GM12878 (cell line): ENCODE measurements around the gene ANK2. TPM values are rescaled to one million over a fixed set of nuclear protein-coding genes. Genes with fewer than 3 reads are reported as not detected.

ENCODE experiments used
- E2F4 ChIP-seq: IDR thresholded peaks from 2 replicates; pipeline ENCODE4 v1.6.1; 2012; ENCODE audit warnings: low read depth, low read length, improper control_type of control experiment
- E2F8 ChIP-seq: fragments of 450-650 bp; IDR thresholded peaks from 2 replicates; pipeline ENCODE4 v1.6.1; 2018; ENCODE audit warnings: mild to moderate bottlenecking, low read depth, moderate library complexity; ENCODE audit not compliant: partially characterized antibody
- IRF4 ChIP-seq: IDR thresholded peaks from 2 replicates; pipeline ENCODE4 v1.6.1; 2011; ENCODE audit warnings: low read depth, low read length
- MXI1 ChIP-seq: fragments of 150-350 bp; IDR thresholded peaks from 2 replicates; pipeline ENCODE4 v1.6.1; 2011; ENCODE audit warnings: low read depth, mild to moderate bottlenecking, inconsistent platforms, low read length, improper control_type of control experiment
- STAT3 ChIP-seq: IDR thresholded peaks from 2 replicates; pipeline ENCODE4 v1.6.1; 2011; ENCODE audit warnings: low read depth, low read length, improper control_type of control experiment
- ZBTB33 ChIP-seq: fragments of 450-650 bp; IDR thresholded peaks from 2 replicates; pipeline ENCODE4 v1.6.1; 2017; ENCODE audit warnings: mild to moderate bottlenecking
- polyA plus RNA-seq, 11 experiments: library from polyadenylated mRNA; depleted of rRNA in 4 of 11; unstranded in 6 of 11; stranded (reverse) in 5 of 11; fragments of >200 nt; fragmentation: Nextera tagmentation in 4 of 11; fragmentation: Illumina TruSeq in 1 of 11; extraction: Ambion mirVana in 4 of 11; extraction: Trizol in 1 of 11; gene quantifications; 1 replicate in 1 of 11; 2 replicates in 10 of 11; pipeline versions ENCODE4 v1.2.1 to v1.2.3, GENCODE V29; 2011 to 2016; ENCODE audit warnings: inconsistent platforms in 2 of 11, missing spikeins in 2 of 11, low read depth in 1 of 11
- total RNA-seq, 4 experiments: library from RNA; depleted of rRNA in 3 of 4; stranded (reverse); fragments of >200 nt in 3 of 4; fragmentation: Illumina TruSeq in 1 of 4; extraction: Trizol in 1 of 4; gene quantifications; 2 replicates each; pipeline versions ENCODE4 v1.2.1 to v1.2.3, GENCODE V29; 2013 to 2021
- TF ChIP-seq, protein P1 (sequence below): fragments of 450-650 bp; IDR thresholded peaks from 2 replicates; pipeline ENCODE4 v1.6.1; 2017; ENCODE audit warnings: low read depth, mild to moderate bottlenecking, moderate library complexity

ANK2 gene
- total and polyA plus RNA-seq, 10 of the 15 experiments (the other 5 are each of a cell fraction or from before 2014, with no cell fraction given), result 1.6 to 13.0 (median 4.1) TPM

- TF ChIP-seq, protein P1, sequence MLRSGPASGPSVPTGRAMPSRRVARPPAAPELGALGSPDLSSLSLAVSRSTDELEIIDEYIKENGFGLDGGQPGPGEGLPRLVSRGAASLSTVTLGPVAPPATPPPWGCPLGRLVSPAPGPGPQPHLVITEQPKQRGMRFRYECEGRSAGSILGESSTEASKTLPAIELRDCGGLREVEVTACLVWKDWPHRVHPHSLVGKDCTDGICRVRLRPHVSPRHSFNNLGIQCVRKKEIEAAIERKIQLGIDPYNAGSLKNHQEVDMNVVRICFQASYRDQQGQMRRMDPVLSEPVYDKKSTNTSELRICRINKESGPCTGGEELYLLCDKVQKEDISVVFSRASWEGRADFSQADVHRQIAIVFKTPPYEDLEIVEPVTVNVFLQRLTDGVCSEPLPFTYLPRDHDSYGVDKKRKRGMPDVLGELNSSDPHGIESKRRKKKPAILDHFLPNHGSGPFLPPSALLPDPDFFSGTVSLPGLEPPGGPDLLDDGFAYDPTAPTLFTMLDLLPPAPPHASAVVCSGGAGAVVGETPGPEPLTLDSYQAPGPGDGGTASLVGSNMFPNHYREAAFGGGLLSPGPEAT, result no peak
- TF ChIP-seq ZBTB33 (no peak), STAT3 (no peak), E2F4 (no peak), MXI1 (no peak), IRF4 (no peak), E2F8 (no peak)
Measured at GRCh38 chr4:113006632-113007031, 42.8 kb upstream of the ANK2 start (continued).
